A673 (cell line): ENCODE data around the gene EXOC3L1. TPM values are rescaled to one million over a fixed set of nuclear protein-coding genes. Genes with fewer than 3 reads are reported as not detected.
A peak's percentile ranks its signal among the peaks of the same experiment; 100 is the strongest.

ENCODE experiments used
- BruUV-seq: library from RNA; stranded (reverse); fragments of 400-500 nt; replicated peaks from 2 replicates; lab custom pipeline; 2021; lab: Mats Ljungman, UMichigan
- CTCF ChIA-PET: fragments of 300-600 bp; sonication (Branson Sonifier 250); formaldehyde crosslinking; loops from one replicate; lab custom pipeline; 2022; ENCODE audit warnings: antibody characterized with exemption; lab: Charles Lee
- POLR2A ChIA-PET: fragments of 300-600 bp; sonication (Branson Sonifier 250); formaldehyde crosslinking; loops from one replicate; lab custom pipeline; 2022; ENCODE audit warnings: antibody characterized with exemption; ENCODE audit not compliant: low non-redundant PET; lab: Charles Lee
- DNase-seq: peaks from one replicate; pipeline ENCODE4 v3.0.0-alpha.2; 2015; ENCODE audit warnings: low spot score
- H3K27ac ChIP-seq: fragments of 200-600 bp; sonication (generic); 2 replicates; pipeline ENCODE4 v1.5.1; 2016; ENCODE audit warnings: mixed run types, low read depth, mild to moderate bottlenecking, mixed read lengths, antibody characterized with exemption, low read length; ENCODE audit not compliant: poor library complexity, severe bottlenecking
- H3K27me3 ChIP-seq: fragments of 200-600 bp; sonication (generic); replicated peaks from 2 replicates; pipeline ENCODE4 v1.6.1; 2017; ENCODE audit warnings: mixed run types, low read depth, mild to moderate bottlenecking, mixed read lengths, antibody characterized with exemption, low read length; ENCODE audit not compliant: insufficient read depth, poor library complexity
- H3K36me3 ChIP-seq: fragments of 200-600 bp; sonication (generic); 2 replicates; pipeline ENCODE4 v1.6.1; 2016; ENCODE audit warnings: mixed run types, mild to moderate bottlenecking, mixed read lengths, antibody characterized with exemption, low read length; ENCODE audit not compliant: insufficient read depth, poor library complexity, severe bottlenecking
- H3K4me1 ChIP-seq: fragments of 200-600 bp; sonication (generic); 2 replicates; pipeline ENCODE4 v1.6.1; 2017; ENCODE audit warnings: mixed run types, mild to moderate bottlenecking, mixed read lengths, antibody characterized with exemption, low read length; ENCODE audit not compliant: insufficient read depth, poor library complexity, severe bottlenecking
- H3K4me3 ChIP-seq: fragments of 200-600 bp; sonication (generic); 2 replicates; pipeline ENCODE4 v1.5.1; 2016; ENCODE audit warnings: low read depth, mixed run types, mild to moderate bottlenecking, mixed read lengths, low read length; ENCODE audit not compliant: poor library complexity, severe bottlenecking
- H3K9me3 ChIP-seq: fragments of 200-600 bp; sonication (generic); 2 replicates; pipeline ENCODE4 v1.6.1; 2016; ENCODE audit warnings: mixed run types, low read depth, mild to moderate bottlenecking, mixed read lengths, antibody characterized with exemption, low read length; ENCODE audit not compliant: poor library complexity, severe bottlenecking
- EZH2 ChIP-seq: fragments of 200-600 bp; sonication (generic); IDR thresholded peaks from 2 replicates; pipeline ENCODE4 v1.6.1; 2017; ENCODE audit warnings: borderline replicate concordance, low read depth, mild to moderate bottlenecking, mixed read lengths, antibody characterized with exemption, low read length; ENCODE audit not compliant: poor library complexity, severe bottlenecking
- intact Hi-C: fragments of 100-400 bp; cut with micrococcal nuclease; formaldehyde crosslinking; loops from one replicate; pipeline ENCODE4 v1.10.0; 2022; ENCODE audit not compliant: unreplicated experiment
- total RNA-seq: library from RNA; stranded (reverse); gene quantifications from 2 replicates; pipeline ENCODE4 v1.2.3, GENCODE V29; 2021
- TF ChIP-seq, protein P1 (sequence below): fragments of 300-800, 200-600 bp; sonication (generic); conservative IDR thresholded peaks from 2 replicates; pipeline ENCODE4 v1.5.1; 2017; ENCODE audit warnings: low read depth, mild to moderate bottlenecking, antibody characterized with exemption, low read length, moderate library complexity, mixed read lengths

EXOC3L1 gene
- total RNA-seq, 1 experiment from 2014 or later, result 0.32 TPM

DNA sequence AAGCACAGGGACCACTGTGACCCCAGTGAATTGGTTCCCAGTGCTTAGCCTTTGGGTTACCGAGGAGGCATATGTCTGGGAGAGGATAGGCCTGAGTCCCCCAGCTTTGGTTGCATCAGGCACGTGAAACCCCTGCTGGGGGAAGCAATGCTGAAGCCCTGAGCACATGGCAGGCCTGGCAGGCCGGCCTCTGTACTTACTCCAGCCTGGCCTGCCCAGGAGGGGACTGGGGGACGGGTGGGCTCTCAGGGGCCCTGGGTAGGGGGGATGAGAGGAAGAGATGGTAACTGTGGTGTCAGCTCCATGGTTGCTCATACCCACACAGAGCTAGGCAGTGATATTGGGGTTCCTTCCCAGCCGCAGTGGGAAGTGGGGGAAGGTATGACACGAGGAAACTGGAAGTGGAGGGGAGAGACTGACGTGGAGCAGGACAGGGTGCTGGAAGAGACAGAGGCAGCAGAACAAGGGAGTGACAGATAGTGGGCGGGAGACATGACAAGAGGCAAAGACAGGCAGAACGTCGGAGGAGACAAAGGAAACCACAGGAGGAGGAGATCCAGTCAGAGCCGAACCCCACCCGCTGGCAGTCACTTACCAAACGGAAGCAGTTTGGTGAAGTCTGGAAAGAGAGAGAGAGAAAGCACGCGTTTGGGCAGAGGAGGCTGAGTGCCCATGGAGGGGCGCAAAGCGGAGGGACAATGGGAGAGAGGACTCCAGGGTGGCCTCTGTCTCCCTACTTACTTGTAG, 46.1 kb upstream of the EXOC3L1 start:
- Histone ChIP-seq H3K36me3 (peaks cover 60% of the 10 kb centered on the region), H3K4me3 (peak overlapping the region; percentile 30), H3K9me3 (no peaks in the 10 kb centered on the region), H3K4me1 (peaks cover 4% of the 10 kb centered on the region), H3K27me3 (no peaks in the 10 kb centered on the region), H3K27ac (peak overlapping the region; percentile 68)
- intact Hi-C loops, result no loop called here
- POLR2A ChIA-PET, result no interaction called here
- no peak for TF ChIP-seq EZH2
- TF ChIP-seq, protein P1, sequence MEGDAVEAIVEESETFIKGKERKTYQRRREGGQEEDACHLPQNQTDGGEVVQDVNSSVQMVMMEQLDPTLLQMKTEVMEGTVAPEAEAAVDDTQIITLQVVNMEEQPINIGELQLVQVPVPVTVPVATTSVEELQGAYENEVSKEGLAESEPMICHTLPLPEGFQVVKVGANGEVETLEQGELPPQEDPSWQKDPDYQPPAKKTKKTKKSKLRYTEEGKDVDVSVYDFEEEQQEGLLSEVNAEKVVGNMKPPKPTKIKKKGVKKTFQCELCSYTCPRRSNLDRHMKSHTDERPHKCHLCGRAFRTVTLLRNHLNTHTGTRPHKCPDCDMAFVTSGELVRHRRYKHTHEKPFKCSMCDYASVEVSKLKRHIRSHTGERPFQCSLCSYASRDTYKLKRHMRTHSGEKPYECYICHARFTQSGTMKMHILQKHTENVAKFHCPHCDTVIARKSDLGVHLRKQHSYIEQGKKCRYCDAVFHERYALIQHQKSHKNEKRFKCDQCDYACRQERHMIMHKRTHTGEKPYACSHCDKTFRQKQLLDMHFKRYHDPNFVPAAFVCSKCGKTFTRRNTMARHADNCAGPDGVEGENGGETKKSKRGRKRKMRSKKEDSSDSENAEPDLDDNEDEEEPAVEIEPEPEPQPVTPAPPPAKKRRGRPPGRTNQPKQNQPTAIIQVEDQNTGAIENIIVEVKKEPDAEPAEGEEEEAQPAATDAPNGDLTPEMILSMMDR, result no peak
- CTCF ChIA-PET, result no interaction called here
- BruUV-seq, result no TSS peak
- DNase-seq, result peak; percentile 80

DNA sequence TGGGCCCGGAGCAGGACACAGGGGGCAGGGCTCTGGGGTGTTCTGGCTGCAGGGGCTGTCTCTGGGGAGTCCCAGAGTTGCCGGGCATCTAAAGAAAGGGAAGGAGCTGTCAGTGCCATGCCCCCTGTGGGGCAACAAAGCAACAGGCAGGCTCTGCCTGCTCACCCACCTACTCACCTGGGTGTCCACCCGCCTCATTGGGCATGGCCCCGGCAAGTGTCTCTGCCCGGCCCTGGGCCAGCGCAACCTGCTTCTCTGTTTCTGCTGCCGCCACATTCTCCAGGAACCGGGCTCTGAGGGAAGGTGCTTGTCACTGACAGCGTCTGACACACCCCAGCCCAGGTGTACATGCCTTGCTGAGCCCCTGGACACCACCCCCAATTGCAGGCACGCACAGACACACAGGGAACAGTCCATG, 44.3 kb upstream of the EXOC3L1 start:
- H3K36me3 ChIP-seq, result peaks cover 78% of the 10 kb centered on the region
- no peaks in the 10 kb centered on the region for H3K27me3 ChIP-seq
- H3K4me1 ChIP-seq, result no peaks in the 10 kb centered on the region
- H3K4me3 ChIP-seq, result no peak overlapping the region
- H3K9me3 ChIP-seq, result no peaks in the 10 kb centered on the region
- ChIA-PET CTCF (no interaction called here), POLR2A (no interaction called here)
- DNase-seq, result no peak
- TF ChIP-seq, protein P1, result no peak
- H3K27ac ChIP-seq, result no peak overlapping the region
- no TSS peak for BruUV-seq
- intact Hi-C loops, result no loop called here

DNA sequence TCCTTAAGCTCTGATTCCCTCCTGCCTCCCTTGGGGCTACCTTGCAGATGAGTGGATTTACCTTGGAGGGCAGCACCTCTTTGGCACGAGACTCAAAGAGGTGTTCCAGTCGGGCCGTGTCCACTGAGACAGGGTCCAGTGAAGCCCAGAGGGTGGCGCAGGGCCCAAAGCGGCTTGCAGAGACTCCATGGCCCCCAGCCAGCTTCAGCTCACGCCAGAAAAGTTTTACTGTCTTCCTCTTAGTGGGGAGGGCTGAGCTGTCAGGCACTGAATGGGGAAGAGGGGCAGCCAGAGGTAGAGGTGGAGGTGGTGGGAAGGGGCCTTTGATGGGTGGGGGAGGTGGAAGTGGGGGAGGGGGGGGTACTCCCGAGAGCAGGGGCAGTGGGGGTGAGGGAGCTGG, 43.7 kb upstream of the EXOC3L1 start:
- BruUV-seq, result no TSS peak
- CTCF ChIA-PET, result no interaction called here
- DNase-seq, result no peak
- TF ChIP-seq, protein P1, result no peak
- no peak for TF ChIP-seq EZH2
- Histone ChIP-seq H3K27ac (no peak overlapping the region), H3K4me3 (no peak overlapping the region), H3K36me3 (peaks cover 82% of the 10 kb centered on the region), H3K9me3 (no peaks in the 10 kb centered on the region), H3K27me3 (no peaks in the 10 kb centered on the region), H3K4me1 (no peaks in the 10 kb centered on the region)
- POLR2A ChIA-PET, result no interaction called here
- intact Hi-C loops, result no loop called here
